Activated naive CD4-positive, alpha-beta T cell treated with anti-CD3 and anti-CD28 coated beads, Interleukin-2, amount 50 U/mL, for 24 hours (primary cell): ENCODE measurements around the gene ARHGAP18.
"Not testable (repeated sequence)": the region's sequence is repeated elsewhere in the genome, so short reads cannot be mapped to it uniquely, and the experiment has no call there.

Experiments
- H3K27ac Mint-ChIP-seq: one replicate; pipeline ENCODE4 v1.8.0; 2021; ENCODE audit warnings: mild to moderate bottlenecking, mixed read lengths
- H3K27me3 Mint-ChIP-seq: one replicate; pipeline ENCODE4 v1.8.0; 2021; ENCODE audit warnings: mixed read lengths
- H3K36me3 Mint-ChIP-seq: one replicate; pipeline ENCODE4 v1.8.0; 2021; ENCODE audit warnings: mixed read lengths
- H3K4me1 Mint-ChIP-seq: one replicate; pipeline ENCODE4 v1.8.0; 2021; ENCODE audit warnings: mixed read lengths
- H3K4me3 Mint-ChIP-seq: one replicate; pipeline ENCODE4 v1.8.0; 2021; ENCODE audit warnings: mild to moderate bottlenecking, mixed read lengths
- H3K9me3 Mint-ChIP-seq: one replicate; pipeline ENCODE4 v1.8.0; 2021; ENCODE audit warnings: mixed read lengths

The ARHGAP18 gene

GRCh38 chr6:129592516-129593232 is 117.3 kb downstream of the ARHGAP18 start:
- Mint-ChIP-seq H3K36me3 (peaks cover 2% of the 10 kb centered on the region), H3K9me3 (no peaks in the 10 kb centered on the region), H3K4me3 (no peak overlapping the region), H3K4me1 (peaks cover 5% of the 10 kb centered on the region), H3K27me3 (no peaks in the 10 kb centered on the region), H3K27ac (no peak overlapping the region)

- H3K36me3 Mint-ChIP-seq, result peaks cover 4% of the 10 kb centered on the region
These were observed 119.5 kb downstream of the ARHGAP18 start for GRCh38 chr6:129590408-129591022.

GRCh38 chr6:129586815-129587214 is 123.2 kb downstream of the ARHGAP18 start:
- Mint-ChIP-seq H3K4me1 (no peaks in the 10 kb centered on the region), H3K9me3 (no peaks in the 10 kb centered on the region), H3K27me3 (no peaks in the 10 kb centered on the region), H3K36me3 (peaks cover 4% of the 10 kb centered on the region), H3K27ac (no peak overlapping the region), H3K4me3 (no peak overlapping the region)

More at GRCh38 chr6:129590408-129591022, 119.5 kb downstream of the ARHGAP18 start:
- Mint-ChIP-seq H3K4me1 (peaks cover 5% of the 10 kb centered on the region), H3K4me3 (no peak overlapping the region), H3K27ac (no peak overlapping the region), H3K9me3 (no peaks in the 10 kb centered on the region), H3K27me3 (no peaks in the 10 kb centered on the region)

GRCh38 chr6:129583866-129584265 is 126.1 kb downstream of the ARHGAP18 start:
- Mint-ChIP-seq H3K4me1 (no peaks in the 10 kb centered on the region), H3K36me3 (peaks cover 4% of the 10 kb centered on the region), H3K27ac (no peak overlapping the region), H3K27me3 (no peaks in the 10 kb centered on the region), H3K4me3 (no peak overlapping the region), H3K9me3 (no peaks in the 10 kb centered on the region)

GRCh38 chr6:129578315-129578714 is 131.7 kb downstream of the ARHGAP18 start:
- Mint-ChIP-seq H3K27me3 (no peaks in the 10 kb centered on the region), H3K36me3 (peaks cover 1% of the 10 kb centered on the region), H3K4me1 (peaks cover 16% of the 10 kb centered on the region), H3K9me3 (no peaks in the 10 kb centered on the region), H3K4me3 (no peak overlapping the region), H3K27ac (no peak overlapping the region)

GRCh38 chr6:129577691-129578090 is 132.3 kb downstream of the ARHGAP18 start:
- H3K9me3 Mint-ChIP-seq, result no peaks in the 10 kb centered on the region
- H3K4me1 Mint-ChIP-seq, result peaks cover 16% of the 10 kb centered on the region
- no peak overlapping the region for H3K27ac Mint-ChIP-seq
- H3K36me3 Mint-ChIP-seq, result peaks cover 1% of the 10 kb centered on the region
- H3K4me3 Mint-ChIP-seq, result no peak overlapping the region
- H3K27me3 Mint-ChIP-seq, result no peaks in the 10 kb centered on the region

GRCh38 chr6:129576456-129576855 is 133.5 kb downstream of the ARHGAP18 start:
- H3K27ac Mint-ChIP-seq, result no peak overlapping the region
- H3K4me1 Mint-ChIP-seq, result peaks cover 16% of the 10 kb centered on the region
- no peaks in the 10 kb centered on the region for H3K27me3 Mint-ChIP-seq
- no peak overlapping the region for H3K4me3 Mint-ChIP-seq
- no peaks in the 10 kb centered on the region for H3K9me3 Mint-ChIP-seq
- H3K36me3 Mint-ChIP-seq, result peaks cover 1% of the 10 kb centered on the region

GRCh38 chr6:129575378-129576118 is 134.4 kb downstream of the ARHGAP18 start:
- H3K4me3 Mint-ChIP-seq, result peak overlapping the region; percentile 66
- H3K9me3 Mint-ChIP-seq, result no peaks in the 10 kb centered on the region
- no peaks in the 10 kb centered on the region for H3K27me3 Mint-ChIP-seq
- H3K4me1 Mint-ChIP-seq, result peaks cover 16% of the 10 kb centered on the region
- peaks cover 1% of the 10 kb centered on the region for H3K36me3 Mint-ChIP-seq
- H3K27ac Mint-ChIP-seq, result no peak overlapping the region

GRCh38 chr6:129574605-129575004 is 135.4 kb downstream of the ARHGAP18 start:
- H3K27ac Mint-ChIP-seq, H3K27me3 Mint-ChIP-seq, H3K4me3 Mint-ChIP-seq, H3K9me3 Mint-ChIP-seq, H3K36me3 Mint-ChIP-seq: not testable (repeated sequence)
- H3K4me1 Mint-ChIP-seq, result peaks cover 16% of the 10 kb centered on the region

GRCh38 chr6:129570929-129571328 is 139.0 kb downstream of the ARHGAP18 start:
- H3K27me3 Mint-ChIP-seq, H3K36me3 Mint-ChIP-seq, H3K27ac Mint-ChIP-seq, H3K4me3 Mint-ChIP-seq, H3K9me3 Mint-ChIP-seq: not testable (repeated sequence)
- peaks cover 16% of the 10 kb centered on the region for H3K4me1 Mint-ChIP-seq

- Mint-ChIP-seq H3K4me3 (no peak overlapping the region), H3K36me3 (no peaks in the 10 kb centered on the region), H3K4me1 (peaks cover 3% of the 10 kb centered on the region), H3K27me3 (no peaks in the 10 kb centered on the region), H3K9me3 (no peaks in the 10 kb centered on the region), H3K27ac (no peak overlapping the region)
These were observed 142.0 kb downstream of the ARHGAP18 start for GRCh38 chr6:129568015-129568414.

GRCh38 chr6:129567374-129567773 is 142.6 kb downstream of the ARHGAP18 start:
- H3K27me3 Mint-ChIP-seq, result no peaks in the 10 kb centered on the region
- no peaks in the 10 kb centered on the region for H3K36me3 Mint-ChIP-seq
- H3K4me1 Mint-ChIP-seq, result peaks cover 3% of the 10 kb centered on the region
- no peak overlapping the region for H3K4me3 Mint-ChIP-seq
- H3K9me3 Mint-ChIP-seq, result no peaks in the 10 kb centered on the region
- H3K27ac Mint-ChIP-seq, result no peak overlapping the region

- H3K27ac Mint-ChIP-seq, result no peak overlapping the region
- H3K4me3 Mint-ChIP-seq, result no peak overlapping the region
- H3K9me3 Mint-ChIP-seq, result no peaks in the 10 kb centered on the region
- no peaks in the 10 kb centered on the region for H3K27me3 Mint-ChIP-seq
- no peaks in the 10 kb centered on the region for H3K36me3 Mint-ChIP-seq
- peaks cover 3% of the 10 kb centered on the region for H3K4me1 Mint-ChIP-seq
These were observed 144.2 kb downstream of the ARHGAP18 start for GRCh38 chr6:129565811-129566210.

- Mint-ChIP-seq H3K9me3 (no peaks in the 10 kb centered on the region), H3K27me3 (no peaks in the 10 kb centered on the region), H3K4me1 (peaks cover 3% of the 10 kb centered on the region), H3K36me3 (no peaks in the 10 kb centered on the region), H3K27ac (no peak overlapping the region), H3K4me3 (no peak overlapping the region)
These were observed 144.6 kb downstream of the ARHGAP18 start for GRCh38 chr6:129565366-129565765.

- H3K4me3 Mint-ChIP-seq, result no peak overlapping the region
- H3K9me3 Mint-ChIP-seq, result no peaks in the 10 kb centered on the region
- peaks cover 5% of the 10 kb centered on the region for H3K27me3 Mint-ChIP-seq
- H3K36me3 Mint-ChIP-seq, result no peaks in the 10 kb centered on the region
- no peaks in the 10 kb centered on the region for H3K4me1 Mint-ChIP-seq
- no peak overlapping the region for H3K27ac Mint-ChIP-seq
These were observed 151.7 kb downstream of the ARHGAP18 start for GRCh38 chr6:129558248-129558647.

- H3K4me3 Mint-ChIP-seq, result no peak overlapping the region
- no peak overlapping the region for H3K27ac Mint-ChIP-seq
- no peaks in the 10 kb centered on the region for H3K4me1 Mint-ChIP-seq
- peaks cover 8% of the 10 kb centered on the region for H3K27me3 Mint-ChIP-seq
- no peaks in the 10 kb centered on the region for H3K9me3 Mint-ChIP-seq
- H3K36me3 Mint-ChIP-seq, result no peaks in the 10 kb centered on the region
These were observed 154.7 kb downstream of the ARHGAP18 start for GRCh38 chr6:129555206-129555832.
